ENCODE data around the gene S1PR4. TPM values are rescaled to one million over a fixed set of nuclear protein-coding genes. Genes with fewer than 3 reads are reported as not detected.

S1PR4 gene
- polyA plus RNA-seq, 1 of the 3 experiments (the other 2 are of a cell fraction), result not detected

- no peak overlapping the region for H3K4me2 ChIP-seq
- H3K27me3 ChIP-seq (ENCODE audit: insufficient read depth), result no peaks in the 10 kb centered on the region
- CTCF ChIA-PET, result interaction anchor here (0.6 to 2.2 kb wide), 8 partner anchors 13 to 272 kb away, joined by 3 to 6 read pairs (median 4); no protein-coding TSS in a partner anchor
- no peak overlapping the region for H3K27ac ChIP-seq (ENCODE audit: low read depth in 2 of 2, low read length in 1 of 2)
- TF ChIP-seq USF1 (IDR thresholded peaks at IDR 0.05; ENCODE audit: borderline replicate concordance, low read depth) (no peak), NRF1 (IDR thresholded peaks at IDR 0.05; ENCODE audit: low read depth, low read length) (no peak), FOXJ3 (CRISPR knock-in tag; IDR thresholded peaks at IDR 0.05) (no peak), CTCF (IDR thresholded peaks at IDR 0.05) (no peak), GABPA (IDR thresholded peaks at IDR 0.05; ENCODE audit: low read depth) (no peak), MXI1 (IDR thresholded peaks at IDR 0.05; ENCODE audit: low read depth, low read length) (no peak), JUND (IDR thresholded peaks at IDR 0.05) (no peak), SMC3 (IDR thresholded peaks at IDR 0.05; ENCODE audit: low read depth, low read length) (no peak), RAD21 (IDR thresholded peaks at IDR 0.05; ENCODE audit: low read length) (no peak), ELF1 (IDR thresholded peaks at IDR 0.05) (no peak), PBX3 (IDR thresholded peaks at IDR 0.05) (no peak)
- H3F3A ChIP-seq (replicated peaks; ENCODE audit: insufficient read depth), result no peaks in the 10 kb centered on the region
- no peak for DNase-seq
- no peak overlapping the region for H3K9ac ChIP-seq
- no peaks in the 10 kb centered on the region for H3K36me3 ChIP-seq (replicated peaks in 1 of 2; ENCODE audit: control insufficient read depth in 1 of 2, insufficient read depth in 2 of 2, low read length in 1 of 2)
- H3K9me3 ChIP-seq, result no peaks in the 10 kb centered on the region
- WGBS (ENCODE audit: low lambda C conversion rate), result 64% methylated on average over 8 of the region's 9 CpGs
- H3K4me1 ChIP-seq (ENCODE audit: control insufficient read depth in 1 of 2, insufficient read depth in 2 of 2, low read depth in 1 of 2, low read length in 1 of 2), result peaks cover 0 to 3% of the 10 kb centered on the region in 2 experiments; a peak in 1 of 4 replicates
- H3K4me3 ChIP-seq (ENCODE audit: low read depth in 2 of 2, low read length in 1 of 2), result no peak overlapping the region
- POLR2A ChIA-PET, result interaction anchor here (0.6 kb wide), 1 partner anchor 667 kb away, joined by 4 read pairs; no protein-coding TSS in a partner anchor
- no peaks in the 10 kb centered on the region for H4K20me1 ChIP-seq (ENCODE audit: insufficient read depth)
- no peaks in the 10 kb centered on the region for H3K9me2 ChIP-seq
- no peaks in the 10 kb centered on the region for H3K79me2 ChIP-seq (ENCODE audit: insufficient read depth)
- no peak overlapping the region for H2AFZ ChIP-seq (ENCODE audit: low read depth)
Measured at GRCh38 chr19:3229346-3229743, 50.8 kb downstream of the S1PR4 start.

Other genes with a start within 250 kb of the S1PR4 start
- gene ZNF77, start 233.8 kb upstream of the S1PR4 start, polyA plus RNA-seq (2012; rRNA removed), result 4.4 and 6.6 TPM in 2 replicates
- gene TLE6, start 201.2 kb upstream of the S1PR4 start, polyA plus RNA-seq (2012; rRNA removed), result 2.6 and 3.3 TPM in 2 replicates
- 1.7 and 2.3 TPM in 2 replicates for gene TLE2, start 149.5 kb upstream of the S1PR4 start, polyA plus RNA-seq (2012; rRNA removed)
- gene TLE5, start 116.3 kb upstream of the S1PR4 start, polyA plus RNA-seq (2012; rRNA removed), result 479 and 519 TPM in 2 replicates
- gene GNA11, start 84.4 kb upstream of the S1PR4 start, polyA plus RNA-seq (2012; rRNA removed), result 14.6 and 32.4 TPM in 2 replicates
- 0.05 and 0.13 TPM in 2 replicates for gene GNA15, start 42.7 kb upstream of the S1PR4 start, polyA plus RNA-seq (2012; rRNA removed)
- 67.0 and 69.0 TPM in 2 replicates for gene NCLN, start 7.2 kb downstream of the S1PR4 start, polyA plus RNA-seq (2012; rRNA removed)
- gene CELF5, start 45.9 kb downstream of the S1PR4 start, polyA plus RNA-seq (2012; rRNA removed), result 0.33 and 0.57 TPM in 2 replicates
- gene NFIC, start 187.8 kb downstream of the S1PR4 start, polyA plus RNA-seq (2012; rRNA removed), result 2.6 and 7.2 TPM in 2 replicates